SK-MEL-5 (cell line): ENCODE data around the gene CREB3L2. TPM values are rescaled to one million over a fixed set of nuclear protein-coding genes. Genes with fewer than 3 reads are reported as not detected.
"Not testable (repeated sequence)": the region's sequence is repeated elsewhere in the genome, so short reads cannot be mapped to it uniquely, and the experiment has no call there.

Source experiments
- DNase-seq: peaks from one replicate; pipeline ENCODE4 v3.0.0-alpha.2; 2016; ENCODE audit warnings: low read depth, low spot score
- in situ Hi-C: cut with HindIII; loops from 2 replicates; pipeline ENCODE4 v1.10.0; 2016; ENCODE audit warnings: low sequenced_read_pairs, high pct_unique_total_duplicates, low pct_unique_long_range_greater_than_20kb
- total RNA-seq: library from RNA; depleted of rRNA; stranded (reverse); fragments of >200 nt; shearing (Covaris generic); gene quantifications from 2 replicates; pipeline ENCODE4 v1.2.3, GENCODE V29; 2014

CREB3L2 gene
- total RNA-seq, 1 experiment from 2014 or later: 12.0 TPM

DNA sequence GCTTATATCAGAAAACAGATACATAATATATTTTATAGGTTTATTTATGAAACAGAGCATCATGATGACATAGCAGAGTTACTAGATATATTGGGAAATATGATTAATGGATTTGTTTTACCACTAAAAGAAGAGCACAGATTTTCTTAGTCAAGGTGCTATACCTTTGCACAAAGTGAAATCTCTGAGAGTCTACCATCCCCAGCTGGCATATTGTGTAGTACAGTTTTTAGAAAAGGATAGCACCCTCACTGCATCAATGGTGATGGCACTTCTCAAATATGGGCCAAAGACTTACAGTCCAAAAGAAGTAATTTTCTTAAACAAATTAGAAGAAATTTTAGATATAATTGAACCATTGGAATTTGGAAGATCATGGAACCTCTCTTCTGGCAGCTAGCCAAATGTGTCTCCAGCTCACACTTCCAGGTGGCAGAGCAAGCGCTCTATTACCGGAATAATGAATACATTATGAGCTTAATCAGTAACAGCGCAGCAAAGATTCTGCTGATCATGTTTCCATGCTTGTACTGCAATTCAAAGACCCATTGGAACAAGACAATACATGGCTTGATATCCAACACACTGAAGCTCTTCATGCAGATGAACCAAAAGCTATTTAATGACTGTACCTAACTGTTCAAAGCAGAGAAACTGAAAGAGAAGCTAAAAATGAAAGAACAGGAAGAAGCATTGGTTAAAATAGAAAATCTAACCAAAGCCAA lies 21.9 kb upstream of the CREB3L2 start:
- DNase-seq: peak; percentile 52
- in situ Hi-C loops: no loop called here

DNA sequence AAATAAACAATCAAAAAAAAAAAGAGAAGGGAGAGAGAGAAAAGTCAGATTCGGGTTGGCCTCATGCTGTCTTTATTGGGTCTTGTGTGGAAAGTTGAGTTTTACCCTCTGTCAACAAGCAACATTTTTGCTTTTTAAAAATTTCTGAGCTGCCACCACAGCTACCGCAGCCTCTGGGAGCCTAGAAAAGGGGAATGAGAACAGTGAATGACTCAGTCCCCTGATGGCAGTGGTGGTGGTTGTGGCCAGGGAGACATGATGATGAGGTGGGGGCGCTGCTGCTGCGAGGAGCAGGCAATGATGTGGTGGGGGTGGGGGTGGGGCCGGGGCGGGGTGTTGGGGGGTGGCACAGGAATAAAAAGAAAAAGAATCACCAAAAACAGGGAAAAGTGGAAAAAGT lies 20.0 kb upstream of the CREB3L2 start:
- DNase-seq: no peak
- in situ Hi-C loops: no loop called here

DNA sequence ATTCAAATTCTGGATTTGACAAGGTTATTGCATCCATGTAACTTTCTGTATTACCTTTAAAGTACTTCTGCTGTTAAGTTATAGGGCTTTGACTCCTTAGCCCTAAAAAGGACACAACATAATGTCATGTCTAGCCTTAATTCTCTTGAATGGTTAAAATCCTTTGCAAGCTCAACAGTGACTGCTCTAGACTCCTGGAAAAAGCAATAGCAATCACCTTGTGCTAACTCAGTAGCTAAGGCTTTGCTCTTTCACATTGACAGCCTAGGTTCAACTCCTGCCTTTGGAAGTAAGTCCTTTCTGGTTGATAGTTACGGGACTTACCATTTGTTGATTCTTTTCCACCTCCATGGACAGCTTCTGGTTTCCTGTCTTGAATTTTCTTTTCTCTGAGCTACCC lies 16.1 kb upstream of the CREB3L2 start:
- DNase-seq: no peak
- in situ Hi-C loops: no loop called here

DNA sequence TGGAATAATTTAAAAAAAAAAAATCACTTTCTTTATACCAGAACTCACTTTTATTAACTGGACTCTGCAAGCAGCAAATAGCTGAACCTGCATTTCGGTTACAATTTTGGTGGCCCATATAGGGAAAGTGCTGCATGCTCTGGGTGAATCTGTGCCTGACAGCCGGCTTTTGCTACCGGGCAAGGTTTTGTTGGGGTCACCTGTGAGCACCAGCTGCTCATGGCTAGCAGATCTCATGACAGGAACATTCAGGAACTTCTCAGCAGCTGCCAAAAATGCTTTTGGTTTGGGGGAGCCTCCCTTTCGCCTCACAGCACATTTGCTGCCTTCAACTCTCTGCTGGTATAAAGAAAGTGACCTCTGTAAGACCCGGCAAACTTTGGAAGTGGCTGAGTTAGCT lies 13.2 kb upstream of the CREB3L2 start:
- DNase-seq: no peak
- in situ Hi-C loops: no loop called here

DNA sequence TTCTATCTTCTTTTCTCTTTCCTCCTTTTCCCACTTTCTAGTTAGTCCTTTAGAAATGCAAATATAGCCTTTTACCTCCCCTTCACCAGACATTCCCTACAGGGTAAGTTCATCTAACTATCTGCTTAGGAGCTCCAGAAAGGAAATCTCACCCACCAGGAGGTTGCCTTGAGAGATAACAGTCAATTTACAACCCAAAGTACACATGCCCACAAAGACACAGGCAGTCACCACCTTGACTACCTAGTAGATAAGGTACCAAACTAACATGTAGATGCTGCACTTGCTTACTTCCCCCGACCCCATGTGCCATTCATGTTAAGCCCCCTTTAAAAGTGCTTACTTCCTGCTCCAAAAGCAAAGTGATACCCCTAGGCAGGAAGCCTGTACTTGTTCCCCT lies 12.8 kb upstream of the CREB3L2 start:
- no peak for DNase-seq
- in situ Hi-C loops: no loop called here

DNA sequence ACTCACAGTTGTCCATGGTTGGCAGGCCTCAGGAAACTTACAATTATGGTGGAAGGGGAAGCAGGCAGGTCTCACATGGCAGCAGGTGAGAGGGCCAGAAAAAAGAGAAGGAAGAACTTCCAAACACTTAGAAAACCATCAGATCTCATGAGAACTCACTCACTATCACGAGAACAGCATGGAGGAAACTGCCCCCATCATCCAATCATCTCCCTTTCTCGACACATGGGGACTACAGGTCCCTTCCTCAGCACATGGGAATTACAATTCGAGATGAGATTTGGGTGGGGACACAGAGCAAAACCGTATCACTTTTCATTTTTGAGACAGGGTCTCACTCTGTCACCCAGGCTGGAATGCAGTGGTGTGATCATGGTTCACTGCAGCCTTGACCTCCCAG lies 12.3 kb upstream of the CREB3L2 start:
- in situ Hi-C loops, DNase-seq: not testable (repeated sequence)

DNA sequence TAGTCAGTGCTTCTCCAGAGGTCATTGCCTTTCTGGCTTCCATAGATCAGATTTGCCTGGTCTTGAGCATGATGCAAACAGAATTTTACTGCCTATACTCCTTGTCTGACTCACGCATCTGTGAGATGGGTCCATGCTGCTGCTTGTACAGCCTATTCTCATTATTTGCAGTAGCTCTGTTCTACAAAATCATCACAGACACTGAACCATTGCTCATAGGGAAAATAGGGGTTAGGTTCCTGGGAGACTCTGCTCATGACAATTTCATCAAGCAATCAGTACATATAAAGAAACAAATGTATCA lies 7.4 kb upstream of the CREB3L2 start:
- DNase-seq: no peak
- in situ Hi-C loops: no loop called here

DNA sequence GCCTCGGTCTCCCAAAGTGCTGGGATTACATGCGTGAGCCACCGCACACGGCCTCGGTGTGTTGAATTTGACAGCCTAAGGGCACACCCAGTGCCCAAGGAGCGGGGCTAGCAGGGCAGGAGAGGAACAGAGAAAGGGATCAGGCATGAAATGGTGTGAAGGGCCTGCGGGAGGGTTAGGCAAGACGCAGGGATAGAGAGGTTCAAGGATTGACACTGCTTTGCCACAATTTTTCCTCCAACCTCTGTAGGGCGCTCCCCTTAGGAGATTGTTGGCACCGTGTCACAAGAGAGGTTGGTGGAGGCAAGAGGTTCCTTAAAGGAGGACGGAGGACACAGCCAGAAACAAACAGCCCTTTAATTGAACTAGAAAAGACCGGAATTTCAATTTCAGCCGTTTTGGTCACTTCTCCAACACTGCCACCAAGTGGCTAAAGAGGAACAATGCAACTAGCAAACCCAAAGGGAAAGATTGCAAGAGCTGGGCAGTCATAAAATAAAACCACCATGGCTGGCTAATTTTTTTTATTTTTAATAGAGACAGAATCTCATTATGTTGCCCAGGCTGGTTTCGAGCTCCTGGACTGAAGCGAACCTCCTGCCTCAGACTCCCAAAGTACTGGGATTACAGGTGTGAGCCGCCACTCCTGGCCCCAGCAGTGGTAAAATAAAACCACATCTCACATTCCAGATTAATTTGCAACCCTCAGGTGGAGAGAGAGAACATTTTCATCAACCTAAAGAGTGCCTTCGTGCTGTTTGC lies 6.9 kb upstream of the CREB3L2 start:
- in situ Hi-C loops: no loop called here
- DNase-seq: peak; percentile 90

DNA sequence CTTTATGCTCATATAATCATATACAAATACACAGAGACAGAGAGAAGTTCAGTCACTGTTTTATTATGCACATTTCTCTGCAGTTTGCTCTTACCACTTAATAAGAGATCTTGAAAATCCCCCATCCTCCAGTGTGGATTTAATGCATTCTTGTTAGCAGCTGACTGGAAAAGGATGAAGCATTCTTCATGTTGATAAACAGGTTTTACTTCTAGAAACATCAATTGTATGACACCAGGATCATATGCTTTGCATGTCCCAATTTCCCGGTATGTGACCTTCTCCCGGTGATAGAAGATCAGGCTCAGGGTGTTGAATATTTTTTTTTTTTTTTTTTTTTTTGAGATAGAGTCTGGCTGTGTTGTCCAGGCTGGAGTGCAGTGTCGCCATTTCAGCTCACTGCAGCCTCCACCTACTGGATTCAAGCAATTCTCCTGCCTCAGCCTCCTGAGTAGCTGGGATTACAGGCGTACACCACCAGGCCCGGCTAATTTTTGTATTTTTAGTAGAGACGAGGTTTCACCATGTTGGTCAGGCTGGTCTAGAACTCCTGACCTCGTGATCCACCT lies 6.2 kb upstream of the CREB3L2 start:
- in situ Hi-C loops: no loop called here
- no peak for DNase-seq

DNA sequence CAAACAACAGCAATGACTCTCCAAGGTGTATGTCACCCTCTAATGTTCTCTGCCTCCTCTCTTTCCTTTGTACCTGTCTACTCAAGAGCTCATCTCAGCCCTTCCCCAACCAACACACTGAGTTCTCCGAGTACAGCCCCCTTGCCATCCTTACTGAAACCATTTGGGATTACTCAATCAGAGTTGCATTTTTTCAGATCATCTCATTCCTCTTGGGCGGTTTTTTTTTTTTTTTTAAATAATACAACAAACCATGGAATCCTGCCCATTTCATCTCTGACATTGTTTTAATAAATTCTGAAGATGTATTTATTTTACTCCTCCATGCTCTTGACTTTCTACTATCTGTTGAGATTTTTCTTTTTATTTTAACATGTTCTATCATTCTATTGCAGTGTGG lies 4.2 kb upstream of the CREB3L2 start:
- in situ Hi-C loops: no loop called here
- no peak for DNase-seq

DNA sequence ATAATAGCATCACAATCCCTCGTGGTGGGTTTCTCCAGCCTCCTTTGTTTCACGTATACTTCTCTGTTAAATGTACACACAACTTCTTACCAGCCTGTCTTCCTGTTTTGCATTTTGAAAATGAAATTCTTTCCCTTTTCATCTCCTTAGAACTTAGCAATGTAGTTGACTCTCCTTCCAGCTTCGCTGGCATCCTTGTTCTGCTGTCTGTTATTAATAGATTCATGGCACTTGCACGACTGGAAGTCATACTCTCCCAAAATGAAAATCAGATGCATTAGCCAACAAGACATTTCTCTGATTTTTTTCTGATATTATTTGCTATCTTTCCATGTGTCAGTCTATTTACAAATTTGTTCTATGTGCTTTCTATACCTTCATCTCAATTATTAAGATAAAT lies 3.0 kb upstream of the CREB3L2 start:
- in situ Hi-C loops: no loop called here
- DNase-seq: no peak

DNA sequence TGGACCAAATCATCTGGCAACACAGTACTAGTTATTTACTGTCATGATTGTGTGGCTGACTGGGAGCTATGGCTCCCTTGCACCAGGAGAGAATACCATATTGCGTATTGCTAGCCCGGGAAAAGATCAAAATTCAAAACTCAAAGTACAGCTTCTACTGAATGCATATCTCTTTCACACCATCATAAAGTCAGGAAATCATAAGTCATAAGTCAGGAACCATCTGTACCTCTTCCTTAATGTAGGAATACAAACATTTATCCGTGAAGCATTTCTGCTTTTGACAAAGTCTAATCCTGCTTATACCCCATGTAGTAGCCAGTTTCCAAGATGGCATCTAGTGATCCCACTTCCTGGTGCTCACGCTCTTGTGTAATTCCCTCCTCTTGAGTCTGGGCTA lies 2.2 kb upstream of the CREB3L2 start:
- in situ Hi-C loops: no loop called here
- no peak for DNase-seq

DNA sequence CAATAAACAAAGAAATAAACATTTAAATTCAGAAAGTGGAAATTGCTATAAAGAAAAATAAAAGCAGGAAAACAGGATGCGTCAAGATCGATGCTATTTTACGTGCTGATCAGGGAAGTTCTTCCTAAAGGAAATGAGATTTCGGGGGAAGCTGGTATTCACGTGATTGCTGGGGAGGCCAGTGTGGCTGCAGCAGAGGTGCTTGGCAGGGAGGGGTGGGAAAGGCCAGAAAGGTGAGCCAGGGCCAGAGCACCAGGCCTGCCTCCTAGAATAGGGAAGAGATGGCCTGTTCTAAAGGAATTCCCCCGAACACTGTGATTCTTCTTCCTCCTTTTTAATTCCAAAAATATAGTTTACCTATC lies 923 bp upstream of the CREB3L2 start:
- DNase-seq: no peak
- in situ Hi-C loops: no loop called here

DNA sequence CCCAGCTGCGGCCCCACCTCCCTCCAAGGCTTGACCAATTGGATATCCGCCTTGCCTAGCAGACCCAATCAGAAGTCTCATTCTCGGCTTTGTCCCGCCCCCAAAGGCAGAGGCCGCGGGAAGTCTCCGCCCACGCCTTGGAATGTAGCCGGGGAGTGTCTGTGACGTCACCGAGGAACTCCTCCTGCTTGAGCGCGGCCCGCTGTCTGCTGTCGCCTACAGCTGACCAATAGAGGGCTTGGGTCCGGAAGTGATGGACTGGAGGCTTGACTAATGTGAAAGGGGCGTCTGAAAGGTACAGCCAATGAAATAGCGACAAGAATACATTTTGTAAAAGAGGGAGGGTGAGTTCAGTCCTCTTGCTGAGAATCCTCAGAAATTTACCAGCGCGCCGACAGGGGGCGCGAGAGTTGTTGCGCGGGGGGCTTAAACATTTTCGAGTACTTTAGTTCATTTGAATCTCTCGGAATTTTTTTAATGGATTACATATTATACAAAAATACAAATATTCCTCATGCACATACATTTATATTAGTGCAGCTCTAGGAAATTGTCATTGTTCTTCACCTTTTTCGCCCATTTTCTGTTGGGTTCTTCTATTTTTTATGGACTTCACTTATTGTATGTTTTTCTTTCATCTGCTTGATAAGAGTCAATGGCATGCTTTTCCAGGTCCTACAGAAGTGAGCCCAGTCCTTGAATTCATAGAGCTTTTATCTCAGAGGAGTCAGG lies 376 bp upstream of the CREB3L2 start:
- in situ Hi-C loops: no loop called here
- DNase-seq: peak; percentile 100

DNA sequence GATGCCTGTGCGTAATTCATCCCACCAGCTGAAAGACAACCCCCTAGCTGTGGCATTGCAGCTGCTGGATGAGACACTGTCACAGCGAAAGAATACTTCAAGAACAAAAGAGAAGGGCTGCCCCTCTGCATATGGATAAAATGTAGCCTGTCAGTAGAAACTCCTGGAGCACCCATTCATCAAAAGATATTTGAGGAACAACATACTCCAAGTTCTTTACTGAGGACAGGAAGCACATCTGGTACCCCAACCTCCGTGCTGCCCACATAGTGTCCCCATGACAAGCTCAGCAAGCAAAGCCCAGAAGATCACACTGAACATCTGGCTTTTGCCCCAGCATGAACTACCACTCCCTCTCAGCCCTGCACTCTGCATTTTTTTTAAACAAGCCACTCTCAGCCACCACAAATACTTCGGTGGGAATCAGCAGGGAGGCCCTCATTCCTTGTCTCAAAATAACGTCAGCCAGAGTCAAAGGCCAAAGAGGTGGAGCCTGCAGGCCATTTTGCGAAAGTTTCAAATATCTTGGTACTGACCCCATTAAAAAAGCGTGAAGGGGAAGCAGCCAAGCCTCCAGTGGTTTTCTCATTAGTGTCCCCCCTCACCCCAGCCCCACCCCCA lies 1.7 kb downstream of the CREB3L2 start:
- DNase-seq: peak; percentile 55
- in situ Hi-C loops: no loop called here

DNA sequence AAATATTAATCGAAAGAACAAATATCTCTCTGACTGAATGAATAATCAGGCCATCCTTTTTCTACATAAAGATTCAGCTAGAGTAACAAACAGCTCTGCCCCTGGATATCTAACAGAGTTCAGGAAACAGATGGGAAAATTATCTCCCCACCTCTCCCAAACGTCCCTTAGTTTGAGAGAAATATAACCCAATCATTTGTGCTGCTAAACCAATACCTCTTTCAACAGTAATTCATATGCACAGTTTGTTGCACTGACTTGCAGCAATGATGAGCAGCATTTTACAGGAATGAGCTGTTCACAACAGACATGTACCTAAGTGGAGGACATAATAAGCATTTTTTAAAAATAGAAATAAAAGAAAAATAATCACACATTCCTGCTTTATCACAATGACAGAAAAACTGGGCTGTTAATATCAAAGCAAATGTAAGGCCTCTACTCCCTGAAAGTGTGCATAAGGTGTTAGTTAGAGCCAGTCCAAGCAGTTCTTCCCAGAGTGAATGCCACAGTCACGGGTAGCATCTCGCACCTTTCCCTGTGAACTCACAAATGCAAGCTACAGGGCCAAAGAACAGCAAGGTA lies 2.3 kb downstream of the CREB3L2 start:
- in situ Hi-C loops: loop anchor here (10.0 kb wide), 1 partner anchor 55 kb away; no protein-coding TSS in a partner anchor

DNA sequence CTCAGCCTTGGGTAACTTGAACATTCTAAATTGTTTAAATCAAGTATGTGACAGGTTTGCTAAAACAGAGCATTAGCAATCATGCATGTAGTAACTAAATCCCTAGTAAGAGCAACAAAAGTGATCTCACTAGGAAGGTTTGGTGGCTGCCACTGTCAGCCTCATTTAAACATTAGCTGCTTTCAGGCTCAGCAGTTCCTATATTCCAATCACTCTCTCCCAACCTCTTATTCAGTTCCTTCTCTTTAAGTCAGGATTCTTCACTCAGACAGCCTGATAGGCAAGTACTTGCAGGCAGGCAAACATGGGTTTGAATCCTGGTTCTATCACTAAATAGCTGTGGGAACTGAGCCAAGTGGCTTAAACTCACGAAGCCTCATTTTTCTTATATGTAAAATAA lies 3.6 kb downstream of the CREB3L2 start:
- in situ Hi-C loops: loop anchor here (10.0 kb wide), 1 partner anchor 53 kb away; no protein-coding TSS in a partner anchor
- no peak for DNase-seq

More for the DNA sequence above, 2.3 kb downstream of the CREB3L2 start:
- DNase-seq: no peak

DNA sequence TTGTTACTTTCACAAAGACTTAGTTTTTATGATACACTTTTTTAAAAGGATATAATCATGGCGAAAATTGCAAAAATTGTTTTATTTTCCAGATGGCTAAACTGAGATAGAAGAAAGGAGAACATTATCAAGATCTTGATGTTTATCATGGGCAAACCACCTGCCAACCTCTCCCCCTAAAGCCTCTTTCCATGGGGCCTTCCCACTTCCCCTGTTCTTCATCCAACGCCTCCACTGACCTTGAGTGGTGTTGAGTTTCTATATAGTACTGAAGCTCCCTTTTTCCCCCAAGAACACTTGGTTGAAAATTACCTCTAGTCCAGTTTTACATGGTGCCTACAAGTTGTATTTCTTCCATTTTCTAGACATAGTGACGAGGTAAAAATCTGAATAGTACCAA lies 5.0 kb downstream of the CREB3L2 start:
- in situ Hi-C loops: loop anchor here (10.0 kb wide), 1 partner anchor 52 kb away; no protein-coding TSS in a partner anchor
- DNase-seq: no peak
